Left renal cortex interstitium (tissue), 4 donors: ENCODE results near the gene SNX7. TPM values are rescaled to one million over a fixed set of nuclear protein-coding genes. Genes with fewer than 3 reads are reported as not detected.

Experiments
- DNase-seq, 4 donors: peaks; one replicate each; pipeline ENCODE4 v3.0.0-alpha.2; 2013; ENCODE audit warnings: low read depth in 4 of 4, low spot score in 2 of 4, missing footprints in 1 of 4
- polyA plus RNA-seq, 4 donors: library from polyadenylated mRNA; unstranded; fragments of 120-200 nt; gene quantifications; one replicate each; pipeline ENCODE4 v1.2.1, GENCODE V29; 2013; ENCODE audit not compliant: insufficient read length in 4 of 4

Gene SNX7
- 10 to 100 TPM; 27.5 to 47.0 (median 38.2) TPM for polyA plus RNA-seq

- DNase-seq: peak; percentile 49 to 61 (median 52)
These were observed at the start of gene SNX7 for GRCh38 chr1:98661544-98662355. Gene SNX7, plus strand, starts transcription at chr1:98661721. Its CDS starts 11 bp downstream, at chr1:98661732.

GRCh38 chr1:98637316-98637715 lies 24.2 kb upstream of the SNX7 start:
- DNase-seq: no peak

- DNase-seq: no peak
These were observed 23.3 kb upstream of the SNX7 start for GRCh38 chr1:98638185-98638584.

- no peak for DNase-seq
These were observed 17.0 kb upstream of the SNX7 start for GRCh38 chr1:98644510-98644909.

- no peak for DNase-seq
These were observed 10.3 kb upstream of the SNX7 start for GRCh38 chr1:98651116-98651632.

GRCh38 chr1:98653123-98653522 lies 8.4 kb upstream of the SNX7 start:
- no peak for DNase-seq

- no peak for DNase-seq
These were observed 1.6 kb upstream of the SNX7 start for GRCh38 chr1:98659879-98660278.

- DNase-seq: peak; percentile 15 to 26 (median 20)
These were observed 479 bp upstream of the SNX7 start for GRCh38 chr1:98660940-98661543.

GRCh38 chr1:98662356-98662670 lies 792 bp downstream of the SNX7 start:
- peak in 2 of 4 donors; percentile 11 to 35 for DNase-seq

- DNase-seq: no peak
These were observed 7.2 kb downstream of the SNX7 start for GRCh38 chr1:98668733-98669132.

GRCh38 chr1:98669355-98670296 lies 8.1 kb downstream of the SNX7 start:
- no peak for DNase-seq

- DNase-seq: no peak
These were observed 10.7 kb downstream of the SNX7 start for GRCh38 chr1:98672189-98672588.

GRCh38 chr1:98674075-98674781 lies 12.7 kb downstream of the SNX7 start:
- DNase-seq: no peak

GRCh38 chr1:98675282-98675681 lies 13.8 kb downstream of the SNX7 start:
- no peak for DNase-seq

- no peak for DNase-seq
These were observed 15.8 kb downstream of the SNX7 start for GRCh38 chr1:98677288-98677687.

GRCh38 chr1:98681812-98682211 lies 20.3 kb downstream of the SNX7 start:
- DNase-seq: no peak

- DNase-seq: no peak
These were observed 26.7 kb downstream of the SNX7 start for GRCh38 chr1:98688110-98688739.

- no peak for DNase-seq
These were observed 29.1 kb downstream of the SNX7 start for GRCh38 chr1:98690576-98690975.

- DNase-seq: no peak
These were observed 31.0 kb downstream of the SNX7 start for GRCh38 chr1:98692482-98692881.

- DNase-seq: no peak
These were observed 31.9 kb downstream of the SNX7 start for GRCh38 chr1:98693385-98693784.
